Measurements from ENCODE around the gene SETBP1. TPM values are rescaled to one million over a fixed set of nuclear protein-coding genes. Genes with fewer than 3 reads are reported as not detected.
A peak's percentile ranks its signal among the peaks of the same experiment; 100 is the strongest.

SETBP1 gene
- 13.6 TPM for total RNA-seq

- Histone ChIP-seq H3K27ac (ENCODE audit: low read depth, low read length) (peak within 1 kb of the TSS; percentile 66), H3K9me3 (ENCODE audit: control insufficient read depth in 3 of 3, low read length in 3 of 3) (no peaks in the 10 kb centered on the region), H3K27me3 (ENCODE audit: control insufficient read depth in 3 of 3, insufficient read depth in 3 of 3, low read length in 3 of 3) (no peaks in the 10 kb centered on the region), H3K36me3 (ENCODE audit: control insufficient read depth in 3 of 3, insufficient read depth in 3 of 3, low read length in 3 of 3) (no peaks in the 10 kb centered on the region), H3K4me1 (ENCODE audit: control insufficient read depth in 3 of 3, insufficient read depth in 3 of 3, low read length in 3 of 3) (peaks cover 37 to 42% (median 38%) of the 10 kb centered on the region in 3 donors), H3K4me3 (ENCODE audit: low read length in 3 of 3) (peak within 1 kb of the TSS; percentile 79 to 88 (median 80)), H3K9ac (ENCODE audit: low read depth in 1 of 3, low read length in 3 of 3) (peak within 1 kb of the TSS; percentile 77 to 90 (median 86))
Measured at GRCh38 chr18:44680273-44681075, at the start of gene SETBP1. Gene SETBP1, plus strand, starts transcription at chr18:44680888. Its CDS starts 20,459 bp downstream, at chr18:44701347.

- Histone ChIP-seq H3K4me1 (ENCODE audit: control insufficient read depth in 3 of 3, insufficient read depth in 3 of 3, low read length in 3 of 3) (peaks cover 0 to 2% (median 0%) of the 10 kb centered on the region in 3 donors), H3K27me3 (ENCODE audit: control insufficient read depth in 3 of 3, insufficient read depth in 3 of 3, low read length in 3 of 3) (no peaks in the 10 kb centered on the region), H3K4me3 (ENCODE audit: low read length in 3 of 3) (no peak overlapping the region), H3K36me3 (ENCODE audit: control insufficient read depth in 3 of 3, insufficient read depth in 3 of 3, low read length in 3 of 3) (no peaks in the 10 kb centered on the region), H3K27ac (ENCODE audit: low read depth, low read length) (no peak overlapping the region), H3K9ac (ENCODE audit: low read depth in 1 of 3, low read length in 3 of 3) (no peak overlapping the region), H3K9me3 (ENCODE audit: control insufficient read depth in 3 of 3, low read length in 3 of 3) (no peaks in the 10 kb centered on the region)
Measured at GRCh38 chr18:44632469-44633145, 48.1 kb upstream of the SETBP1 start.

- Histone ChIP-seq H3K36me3 (ENCODE audit: control insufficient read depth in 3 of 3, insufficient read depth in 3 of 3, low read length in 3 of 3) (no peaks in the 10 kb centered on the region), H3K9me3 (ENCODE audit: control insufficient read depth in 3 of 3, low read length in 3 of 3) (no peaks in the 10 kb centered on the region), H3K4me3 (ENCODE audit: low read length in 3 of 3) (no peak overlapping the region), H3K4me1 (ENCODE audit: control insufficient read depth in 3 of 3, insufficient read depth in 3 of 3, low read length in 3 of 3) (no peaks in the 10 kb centered on the region), H3K27me3 (ENCODE audit: control insufficient read depth in 3 of 3, insufficient read depth in 3 of 3, low read length in 3 of 3) (no peaks in the 10 kb centered on the region), H3K27ac (ENCODE audit: low read depth, low read length) (no peak overlapping the region), H3K9ac (ENCODE audit: low read depth in 1 of 3, low read length in 3 of 3) (no peak overlapping the region)
Measured at GRCh38 chr18:44635546-44635945, 45.1 kb upstream of the SETBP1 start.

GRCh38 chr18:44636241-44636640 lies 44.4 kb upstream of the SETBP1 start:
- H3K9ac ChIP-seq (ENCODE audit: low read depth in 1 of 3, low read length in 3 of 3), result no peak overlapping the region
- H3K36me3 ChIP-seq (ENCODE audit: control insufficient read depth in 3 of 3, insufficient read depth in 3 of 3, low read length in 3 of 3), result no peaks in the 10 kb centered on the region
- no peak overlapping the region for H3K27ac ChIP-seq (ENCODE audit: low read depth, low read length)
- no peak overlapping the region for H3K4me3 ChIP-seq (ENCODE audit: low read length in 3 of 3)
- no peaks in the 10 kb centered on the region for H3K4me1 ChIP-seq (ENCODE audit: control insufficient read depth in 3 of 3, insufficient read depth in 3 of 3, low read length in 3 of 3)
- H3K9me3 ChIP-seq (ENCODE audit: control insufficient read depth in 3 of 3, low read length in 3 of 3), result no peaks in the 10 kb centered on the region
- H3K27me3 ChIP-seq (ENCODE audit: control insufficient read depth in 3 of 3, insufficient read depth in 3 of 3, low read length in 3 of 3), result no peaks in the 10 kb centered on the region

- H3K4me3 ChIP-seq (ENCODE audit: low read length in 3 of 3), result no peak overlapping the region
- no peaks in the 10 kb centered on the region for H3K9me3 ChIP-seq (ENCODE audit: control insufficient read depth in 3 of 3, low read length in 3 of 3)
- H3K4me1 ChIP-seq (ENCODE audit: control insufficient read depth in 3 of 3, insufficient read depth in 3 of 3, low read length in 3 of 3), result no peaks in the 10 kb centered on the region
- no peaks in the 10 kb centered on the region for H3K27me3 ChIP-seq (ENCODE audit: control insufficient read depth in 3 of 3, insufficient read depth in 3 of 3, low read length in 3 of 3)
- no peaks in the 10 kb centered on the region for H3K36me3 ChIP-seq (ENCODE audit: control insufficient read depth in 3 of 3, insufficient read depth in 3 of 3, low read length in 3 of 3)
- no peak overlapping the region for H3K9ac ChIP-seq (ENCODE audit: low read depth in 1 of 3, low read length in 3 of 3)
- H3K27ac ChIP-seq (ENCODE audit: low read depth, low read length), result no peak overlapping the region
Measured at GRCh38 chr18:44637210-44638033, 43.3 kb upstream of the SETBP1 start.

- no peak overlapping the region for H3K9ac ChIP-seq (ENCODE audit: low read depth in 1 of 3, low read length in 3 of 3)
- H3K27ac ChIP-seq (ENCODE audit: low read depth, low read length), result no peak overlapping the region
- H3K4me3 ChIP-seq (ENCODE audit: low read length in 3 of 3), result no peak overlapping the region
- H3K27me3 ChIP-seq (ENCODE audit: control insufficient read depth in 3 of 3, insufficient read depth in 3 of 3, low read length in 3 of 3), result no peaks in the 10 kb centered on the region
- no peaks in the 10 kb centered on the region for H3K4me1 ChIP-seq (ENCODE audit: control insufficient read depth in 3 of 3, insufficient read depth in 3 of 3, low read length in 3 of 3)
- no peaks in the 10 kb centered on the region for H3K36me3 ChIP-seq (ENCODE audit: control insufficient read depth in 3 of 3, insufficient read depth in 3 of 3, low read length in 3 of 3)
- no peaks in the 10 kb centered on the region for H3K9me3 ChIP-seq (ENCODE audit: control insufficient read depth in 3 of 3, low read length in 3 of 3)
Measured at GRCh38 chr18:44638034-44638540, 42.6 kb upstream of the SETBP1 start.

GRCh38 chr18:44638811-44639210 lies 41.9 kb upstream of the SETBP1 start:
- Histone ChIP-seq H3K9me3 (ENCODE audit: control insufficient read depth in 3 of 3, low read length in 3 of 3) (no peaks in the 10 kb centered on the region), H3K36me3 (ENCODE audit: control insufficient read depth in 3 of 3, insufficient read depth in 3 of 3, low read length in 3 of 3) (no peaks in the 10 kb centered on the region), H3K4me3 (ENCODE audit: low read length in 3 of 3) (no peak overlapping the region), H3K27ac (ENCODE audit: low read depth, low read length) (no peak overlapping the region), H3K27me3 (ENCODE audit: control insufficient read depth in 3 of 3, insufficient read depth in 3 of 3, low read length in 3 of 3) (no peaks in the 10 kb centered on the region), H3K4me1 (ENCODE audit: control insufficient read depth in 3 of 3, insufficient read depth in 3 of 3, low read length in 3 of 3) (no peaks in the 10 kb centered on the region), H3K9ac (ENCODE audit: low read depth in 1 of 3, low read length in 3 of 3) (no peak overlapping the region)

- H3K27me3 ChIP-seq (ENCODE audit: control insufficient read depth in 3 of 3, insufficient read depth in 3 of 3, low read length in 3 of 3), result no peaks in the 10 kb centered on the region
- no peaks in the 10 kb centered on the region for H3K36me3 ChIP-seq (ENCODE audit: control insufficient read depth in 3 of 3, insufficient read depth in 3 of 3, low read length in 3 of 3)
- H3K9ac ChIP-seq (ENCODE audit: low read depth in 1 of 3, low read length in 3 of 3), result no peak overlapping the region
- H3K4me3 ChIP-seq (ENCODE audit: low read length in 3 of 3), result no peak overlapping the region
- H3K9me3 ChIP-seq (ENCODE audit: control insufficient read depth in 3 of 3, low read length in 3 of 3), result no peaks in the 10 kb centered on the region
- no peak overlapping the region for H3K27ac ChIP-seq (ENCODE audit: low read depth, low read length)
- H3K4me1 ChIP-seq (ENCODE audit: control insufficient read depth in 3 of 3, insufficient read depth in 3 of 3, low read length in 3 of 3), result no peaks in the 10 kb centered on the region
Measured at GRCh38 chr18:44643004-44643403, 37.7 kb upstream of the SETBP1 start.

GRCh38 chr18:44651478-44651877 lies 29.2 kb upstream of the SETBP1 start:
- Histone ChIP-seq H3K9me3 (ENCODE audit: control insufficient read depth in 3 of 3, low read length in 3 of 3) (no peaks in the 10 kb centered on the region), H3K4me3 (ENCODE audit: low read length in 3 of 3) (no peak overlapping the region), H3K27me3 (ENCODE audit: control insufficient read depth in 3 of 3, insufficient read depth in 3 of 3, low read length in 3 of 3) (no peaks in the 10 kb centered on the region), H3K4me1 (ENCODE audit: control insufficient read depth in 3 of 3, insufficient read depth in 3 of 3, low read length in 3 of 3) (no peaks in the 10 kb centered on the region), H3K9ac (ENCODE audit: low read depth in 1 of 3, low read length in 3 of 3) (no peak overlapping the region), H3K27ac (ENCODE audit: low read depth, low read length) (no peak overlapping the region), H3K36me3 (ENCODE audit: control insufficient read depth in 3 of 3, insufficient read depth in 3 of 3, low read length in 3 of 3) (no peaks in the 10 kb centered on the region)

All from skeletal muscle tissue (tissue), 4 donors.